Astrocyte of the hippocampus (primary cell): ENCODE results near the gene GRAMD4.

Experiments used
- DNase-seq: peaks from one replicate; pipeline ENCODE4 v3.0.0; 2011; ENCODE audit warnings: low read depth, low spot score

Gene GRAMD4

GRCh38 chr22:46688949-46689348 is 68.8 kb downstream of the GRAMD4 start:
- DNase-seq = no peak

GRCh38 chr22:46690146-46690545 is 70.0 kb downstream of the GRAMD4 start:
- no peak for DNase-seq

DNA sequence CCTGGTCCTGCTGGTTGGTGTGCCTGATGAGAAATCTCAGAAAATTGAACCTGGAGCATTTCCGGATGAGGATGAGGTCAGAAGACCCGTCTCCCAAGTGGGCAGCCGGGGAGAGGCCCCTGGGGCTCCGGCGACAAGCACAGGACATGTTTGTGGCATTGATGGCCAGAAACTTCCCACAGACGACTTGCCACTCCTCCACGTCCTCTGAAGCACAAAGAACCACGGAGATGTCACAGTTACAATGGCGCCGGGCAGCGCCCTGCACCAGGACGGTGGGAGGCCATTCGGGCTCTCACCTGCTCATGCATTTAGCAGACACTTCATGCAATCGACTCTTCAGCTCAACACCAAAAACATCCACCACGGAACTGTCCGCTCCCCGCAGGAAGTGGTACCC is 71.4 kb downstream of the GRAMD4 start:
- no peak for DNase-seq

- no peak for DNase-seq
Observed at GRCh38 chr22:46693634-46694415, 73.6 kb downstream of the GRAMD4 start.

GRCh38 chr22:46694416-46695170 is 74.4 kb downstream of the GRAMD4 start:
- DNase-seq = no peak

- no peak for DNase-seq
Observed at GRCh38 chr22:46695346-46696228, 75.4 kb downstream of the GRAMD4 start.

DNA sequence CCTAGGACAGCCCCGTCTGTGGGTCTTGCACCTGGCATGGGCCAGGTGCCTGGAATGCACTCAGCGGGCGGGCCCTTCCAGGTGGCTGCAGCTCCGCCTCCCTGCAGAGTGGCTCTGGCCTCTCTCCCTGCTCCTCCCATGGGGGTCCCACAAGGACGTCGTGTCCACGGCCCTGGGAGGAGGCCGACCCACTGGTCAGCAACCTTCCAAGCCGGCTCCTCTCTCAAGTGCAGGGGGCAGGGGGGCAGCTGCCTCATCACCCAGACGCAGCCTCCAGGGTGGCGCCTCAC is 76.0 kb downstream of the GRAMD4 start:
- DNase-seq = no peak

- DNase-seq = no peak
Observed at GRCh38 chr22:46696614-46697013, 76.4 kb downstream of the GRAMD4 start.

DNA sequence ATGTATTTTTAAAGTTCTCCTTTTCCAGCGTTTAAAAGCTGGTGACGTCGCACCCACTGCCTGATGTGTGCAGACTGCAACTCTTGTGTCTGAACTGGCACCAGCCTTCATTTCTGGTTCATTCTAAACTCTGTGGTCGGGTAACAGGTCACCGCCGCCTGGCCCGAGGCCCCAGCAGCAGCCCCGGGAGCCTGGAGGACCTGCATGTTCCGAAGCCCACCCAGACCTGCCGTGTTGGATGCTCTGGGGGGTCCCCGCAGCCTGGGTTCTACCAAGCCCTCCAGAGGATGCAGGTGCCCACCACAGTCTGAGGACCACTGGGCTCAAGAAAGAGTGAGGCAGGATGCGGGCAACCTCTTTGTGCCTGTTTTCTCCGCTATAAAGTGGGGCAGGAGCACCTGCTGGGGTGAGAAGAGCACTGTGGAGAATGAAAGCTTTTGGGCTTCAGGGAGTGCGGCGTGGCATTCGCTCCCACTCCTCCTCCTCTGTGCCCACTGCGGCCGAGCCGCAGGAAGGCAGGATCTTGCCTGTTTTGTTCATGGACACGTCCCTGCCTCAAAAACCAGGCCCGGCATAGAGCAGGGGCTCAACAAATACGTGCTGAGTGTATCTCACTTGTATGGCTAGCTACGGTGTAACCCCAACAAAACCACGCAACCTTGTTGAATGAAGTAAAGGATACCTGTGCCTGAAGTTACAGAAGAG is 77.8 kb downstream of the GRAMD4 start:
- no peak for DNase-seq

DNA sequence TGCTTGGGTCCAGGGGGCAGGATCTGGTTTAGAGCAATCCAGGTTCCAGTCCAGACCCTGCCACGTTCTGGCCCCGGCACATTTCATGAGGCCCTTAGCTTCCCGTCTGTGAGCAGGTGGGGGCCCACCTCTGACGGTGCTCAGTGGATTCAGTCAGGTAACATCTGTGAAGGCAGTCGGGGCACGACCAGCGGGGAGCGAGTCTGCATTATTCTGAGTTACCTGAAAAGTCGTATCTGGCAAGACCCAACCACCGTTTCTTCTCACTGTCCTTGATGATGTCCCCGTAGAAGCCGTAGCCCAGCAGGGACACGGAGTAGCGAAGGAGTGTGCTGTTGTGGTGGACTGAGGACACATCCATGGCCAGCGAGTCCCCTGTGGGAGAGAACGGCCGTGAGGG is 78.9 kb downstream of the GRAMD4 start:
- DNase-seq = no peak

DNA sequence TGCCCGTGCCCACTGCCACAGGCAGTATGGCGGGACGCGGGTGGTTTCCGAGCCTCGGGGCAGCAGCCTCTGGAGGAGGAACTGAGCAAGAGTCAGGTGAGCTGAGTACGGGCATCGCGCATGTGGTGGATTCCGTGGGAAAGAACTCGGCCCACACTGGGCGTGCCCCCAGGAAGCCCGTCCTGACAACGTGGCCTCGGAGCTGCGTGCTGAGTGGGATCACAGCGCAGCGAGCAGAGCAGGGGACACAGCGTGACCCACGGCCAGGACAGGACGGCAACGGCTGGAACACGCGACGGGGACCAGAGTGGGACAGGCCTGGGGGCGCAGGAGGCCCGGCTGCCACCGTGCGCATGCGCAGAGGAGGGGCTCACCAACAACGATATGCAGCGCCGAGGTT is 81.1 kb downstream of the GRAMD4 start:
- DNase-seq = no peak

GRCh38 chr22:46703171-46703995 is 83.2 kb downstream of the GRAMD4 start:
- no peak for DNase-seq

- DNase-seq = no peak
Observed at GRCh38 chr22:46703996-46704370, 83.8 kb downstream of the GRAMD4 start.

GRCh38 chr22:46706060-46706459 is 85.9 kb downstream of the GRAMD4 start:
- DNase-seq = no peak

GRCh38 chr22:46707305-46707704 is 87.1 kb downstream of the GRAMD4 start:
- no peak for DNase-seq

DNA sequence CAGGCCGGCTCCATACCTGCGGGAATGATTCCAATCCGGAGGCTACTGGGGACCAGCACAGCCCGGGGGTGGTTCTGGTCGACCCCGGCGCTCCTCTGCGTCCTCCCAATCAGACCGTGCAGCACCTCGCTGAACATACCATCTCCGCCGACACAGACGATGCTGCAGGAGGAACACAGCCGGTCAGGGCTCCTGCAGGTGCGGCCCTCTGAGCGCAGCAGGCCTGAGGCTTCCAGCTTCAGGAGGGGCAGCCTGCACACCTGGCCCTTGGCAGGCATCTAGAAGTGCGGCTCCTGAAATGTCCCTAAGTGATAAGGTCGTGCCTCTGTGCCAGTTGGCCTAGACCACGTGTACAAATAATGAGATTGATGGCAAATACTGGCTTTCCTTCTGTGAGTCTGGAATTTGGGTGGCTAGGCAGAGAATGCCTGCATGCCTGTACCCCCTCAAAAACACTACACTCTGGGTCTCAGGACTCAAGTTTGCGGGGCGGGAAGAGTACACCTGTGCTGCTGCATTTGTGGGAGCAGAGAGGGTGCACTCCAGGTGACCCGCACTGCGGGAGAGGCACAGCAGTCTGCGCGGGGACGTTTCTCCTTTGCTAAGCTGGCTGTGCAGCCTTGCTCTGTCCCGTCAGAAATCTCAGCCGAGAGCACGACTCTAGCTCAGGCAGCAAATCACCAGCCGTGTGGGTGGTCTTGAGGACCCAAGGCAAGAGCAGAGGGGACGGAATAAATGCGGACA is 87.8 kb downstream of the GRAMD4 start:
- DNase-seq = no peak

- DNase-seq = no peak
Observed at GRCh38 chr22:46708766-46709330, 88.7 kb downstream of the GRAMD4 start.

DNA sequence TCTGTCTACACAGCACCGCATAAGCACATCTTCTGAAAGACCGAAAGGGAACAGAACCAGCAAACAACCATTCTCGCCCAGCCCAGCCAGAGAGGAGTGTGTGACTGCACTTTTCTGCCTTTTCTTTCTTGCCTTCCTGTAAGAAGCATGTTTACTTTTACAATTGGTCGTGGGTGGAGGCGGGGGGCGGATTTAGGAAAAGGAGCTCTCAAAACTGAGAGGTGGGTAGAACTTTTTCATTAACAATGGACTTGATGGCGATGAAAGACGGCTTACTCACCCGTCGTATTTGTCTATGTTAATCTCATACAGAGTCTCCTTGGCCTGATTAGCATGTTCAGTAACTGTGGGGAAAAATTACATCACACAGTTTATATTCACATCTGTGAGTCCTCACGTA is 90.6 kb downstream of the GRAMD4 start:
- DNase-seq = peak; percentile 74

DNA sequence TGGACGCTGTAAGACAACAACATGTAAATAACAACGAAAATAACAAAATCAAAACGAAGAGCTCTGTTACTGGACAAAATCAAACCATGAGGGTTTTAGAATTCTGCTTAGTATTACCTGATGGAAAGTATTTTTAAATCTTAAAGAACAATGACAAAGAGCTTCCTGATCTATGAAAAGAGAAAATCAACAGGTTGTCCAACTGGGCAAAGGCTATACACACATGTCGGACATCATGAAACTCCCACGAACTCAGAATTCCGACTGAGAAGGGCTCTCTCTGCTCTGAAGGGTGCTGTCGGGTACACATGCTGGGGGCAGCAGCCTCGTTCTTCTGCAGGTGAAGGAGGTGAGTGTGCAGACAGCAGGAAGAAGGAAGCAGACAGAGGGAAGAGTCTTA is 92.1 kb downstream of the GRAMD4 start:
- DNase-seq = no peak

DNA sequence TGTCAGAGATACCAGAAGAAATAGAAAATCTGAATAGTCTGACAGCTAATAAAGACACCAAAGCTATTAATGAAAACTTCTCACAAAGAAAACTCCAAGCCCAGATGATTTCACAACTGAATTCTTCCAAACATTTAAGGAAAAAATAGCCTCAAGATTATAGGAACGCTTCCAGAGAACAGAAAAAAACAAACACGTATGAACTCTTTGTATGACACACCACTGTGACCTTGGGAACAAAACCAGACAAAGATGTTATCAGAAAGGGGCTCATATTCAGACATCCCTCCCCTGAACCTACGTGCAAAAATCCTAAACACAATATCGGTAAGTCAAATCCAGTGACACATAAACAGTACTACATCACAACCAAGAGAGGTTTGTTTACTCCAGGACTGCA is 94.4 kb downstream of the GRAMD4 start:
- DNase-seq = no peak
